H1 (cell line): ENCODE measurements around the gene PSPH. TPM values are rescaled to one million over a fixed set of nuclear protein-coding genes. Genes with fewer than 3 reads are reported as not detected.

Experiments used
- CTCF ChIA-PET: fragments of 300-600 bp; sonication (Branson Sonifier 250); formaldehyde crosslinking; loops from one replicate; lab custom pipeline; 2021; ENCODE audit not compliant: partially characterized antibody; lab: Charles Lee
- POLR2A ChIA-PET: fragments of 300-600 bp; sonication (Branson Sonifier 250); formaldehyde crosslinking; loops from one replicate; lab custom pipeline; 2021; ENCODE audit warnings: inconsistent platforms; ENCODE audit not compliant: partially characterized antibody; lab: Charles Lee
- DNase-seq, 2 experiments: peaks; one replicate each; pipeline versions ENCODE4 v3.0.0 to v3.0.0-alpha.2; 2010 to 2022; ENCODE audit warnings: low spot score in 2 of 2, low read depth in 1 of 2, mixed read lengths in 1 of 2
- FAIRE-seq: peaks from 2 replicates; lab custom pipeline; 2011; peaks lifted over from hg19 to GRCh38; lab: Jason Lieb, UNC
- H2AFZ ChIP-seq: 2 replicates; pipeline ENCODE4 v1.8.1; 2012; ENCODE audit warnings: low read length, inconsistent platforms
- H2AK5ac ChIP-seq: 2 replicates; pipeline ENCODE4 v1.6.1; 2013; ENCODE audit warnings: low read depth, low read length
- H2BK120ac ChIP-seq: replicated peaks from 2 replicates; pipeline ENCODE3; 2013; ENCODE audit warnings: low read depth, low read length, inconsistent platforms
- H2BK12ac ChIP-seq: 2 replicates; pipeline ENCODE4 v1.6.1; 2013; ENCODE audit warnings: low read depth, low read length
- H2BK15ac ChIP-seq: 2 replicates; pipeline ENCODE4 v1.6.1; 2013; ENCODE audit warnings: low read length
- H2BK20ac ChIP-seq: 2 replicates; pipeline ENCODE4 v1.6.1; 2013; ENCODE audit warnings: low read length
- H2BK5ac ChIP-seq: 2 replicates; pipeline ENCODE4 v1.6.1; 2013; ENCODE audit warnings: low read depth, low read length
- H3K14ac ChIP-seq: 2 replicates; pipeline ENCODE4 v1.6.1; 2013; ENCODE audit warnings: inconsistent platforms; ENCODE audit not compliant: insufficient read length
- H3K18ac ChIP-seq: 2 replicates; pipeline ENCODE4 v1.6.1; 2013; ENCODE audit warnings: low read length; ENCODE audit errors: extremely low read depth
- H3K23ac ChIP-seq: 2 replicates; pipeline ENCODE4 v1.6.1; 2013; ENCODE audit warnings: inconsistent platforms; ENCODE audit not compliant: insufficient read length
- H3K23me2 ChIP-seq: 2 replicates; pipeline ENCODE4 v1.6.1; 2013; ENCODE audit warnings: low read depth, low read length
- H3K27ac ChIP-seq: 2 replicates; pipeline ENCODE4 v1.6.1; 2011; ENCODE audit warnings: low read depth, low read length, inconsistent platforms
- H3K27me3 ChIP-seq, 4 experiments: replicated peaks in 1 of 4; 1 replicate in 1 of 4; 2 replicates in 3 of 4; pipeline versions ENCODE4 v1.6.1 to v1.8.1; 2011 to 2013; ENCODE audit warnings: low read length in 3 of 4, mild to moderate bottlenecking in 3 of 4, inconsistent platforms in 2 of 4, mixed read lengths in 2 of 4, moderate library complexity in 1 of 4; ENCODE audit not compliant: control insufficient read depth in 3 of 4, insufficient read depth in 3 of 4; ENCODE audit errors: extremely low read depth in 1 of 4
- H3K36me3 ChIP-seq, 4 experiments: 2 replicates each; pipeline versions ENCODE4 v1.6.1 to v1.8.1; 2011 to 2013; ENCODE audit warnings: mild to moderate bottlenecking in 4 of 4, low read length in 3 of 4, moderate library complexity in 2 of 4, control low read depth in 1 of 4, inconsistent platforms in 1 of 4; ENCODE audit not compliant: insufficient read depth in 4 of 4, control insufficient read depth in 2 of 4
- H3K4ac ChIP-seq: replicated peaks from 2 replicates; pipeline ENCODE3; 2013; ENCODE audit warnings: low read length, low read depth, mixed read lengths, inconsistent platforms; ENCODE audit not compliant: insufficient read length
- H3K4me1 ChIP-seq, 4 experiments: replicated peaks in 1 of 4; 1 replicate in 1 of 4; 2 replicates in 3 of 4; pipeline versions ENCODE4 v1.6.1 to v1.8.1; 2011 to 2013; ENCODE audit warnings: low read length in 3 of 4, inconsistent platforms in 2 of 4, mixed read lengths in 1 of 4; ENCODE audit not compliant: insufficient read depth in 4 of 4, control insufficient read depth in 3 of 4
- H3K4me2 ChIP-seq, 2 experiments: 2 replicates each; pipeline versions ENCODE4 v1.6.1 to v1.8.1; 2011 to 2013; ENCODE audit warnings: low read depth in 2 of 2, low read length in 2 of 2, control low read depth in 1 of 2, inconsistent platforms in 1 of 2, mild to moderate bottlenecking in 1 of 2; ENCODE audit not compliant: insufficient read depth in 1 of 2
- H3K4me3 ChIP-seq, 4 experiments: fragments of 200-600, 300-600 bp in 1 of 4; sonication (generic), shearing (Covaris generic), sonication (Bioruptor Twin) in 1 of 4; 2 replicates each; pipeline versions ENCODE4 v1.5.1 to v1.8.1; 2011 to 2016; ENCODE audit warnings: low read length in 4 of 4, low read depth in 3 of 4, control low read depth in 2 of 4, inconsistent platforms in 2 of 4, mild to moderate bottlenecking in 2 of 4, mixed read lengths in 1 of 4, moderate library complexity in 1 of 4; ENCODE audit not compliant: insufficient read depth in 2 of 4; ENCODE audit errors: extremely low read depth in 1 of 4
- H3K56ac ChIP-seq: replicated peaks from 2 replicates; pipeline ENCODE3; 2013; ENCODE audit warnings: low read depth, mild to moderate bottlenecking, mixed read lengths, low read length, inconsistent platforms; ENCODE audit not compliant: insufficient read length
- H3K79me1 ChIP-seq: 2 replicates; pipeline ENCODE4 v1.6.1; 2013; ENCODE audit warnings: low read depth, low read length, control low read depth
- H3K79me2 ChIP-seq, 2 experiments: 2 replicates each; pipeline versions ENCODE4 v1.6.1 to v1.8.1; 2012 to 2013; ENCODE audit warnings: low read length in 2 of 2, mild to moderate bottlenecking in 2 of 2, inconsistent platforms in 1 of 2; ENCODE audit not compliant: insufficient read depth in 2 of 2, control insufficient read depth in 1 of 2
- H3K9ac ChIP-seq, 4 experiments: replicated peaks in 1 of 4; 1 replicate in 1 of 4; 2 replicates in 3 of 4; pipeline versions ENCODE4 v1.6.1 to v1.8.1; 2011 to 2013; ENCODE audit warnings: low read depth in 3 of 4, low read length in 3 of 4, control low read depth in 2 of 4, mild to moderate bottlenecking in 2 of 4, moderate library complexity in 2 of 4, inconsistent platforms in 1 of 4; ENCODE audit errors: extremely low read depth in 1 of 4
- H3K9me3 ChIP-seq, 2 experiments: 2 replicates each; pipeline versions ENCODE4 v1.6.1 to v1.8.1; 2012 to 2013; ENCODE audit warnings: mild to moderate bottlenecking in 2 of 2, moderate library complexity in 2 of 2, control low read depth in 1 of 2, inconsistent platforms in 1 of 2, low read depth in 1 of 2, low read length in 1 of 2, mixed read lengths in 1 of 2; ENCODE audit not compliant: insufficient read depth in 2 of 2
- H4K20me1 ChIP-seq, 2 experiments: replicated peaks in 1 of 2; 2 replicates each; pipeline versions ENCODE3 to v1.8.1; 2011 to 2013; ENCODE audit warnings: inconsistent platforms in 2 of 2, low read length in 2 of 2, mild to moderate bottlenecking in 1 of 2; ENCODE audit not compliant: insufficient read depth in 2 of 2, control insufficient read depth in 1 of 2
- H4K5ac ChIP-seq: 2 replicates; pipeline ENCODE4 v1.6.1; 2013; ENCODE audit warnings: low read length, low read depth, mixed read lengths, inconsistent platforms; ENCODE audit not compliant: insufficient read length
- H4K8ac ChIP-seq: 2 replicates; pipeline ENCODE4 v1.8.0; 2013; ENCODE audit warnings: mild to moderate bottlenecking, moderate library complexity, low read length, inconsistent platforms; ENCODE audit not compliant: insufficient read depth; ENCODE audit errors: extremely low read depth
- H4K91ac ChIP-seq: replicated peaks from 2 replicates; pipeline ENCODE3; 2013; ENCODE audit warnings: low read length, mixed read lengths, inconsistent platforms; ENCODE audit not compliant: insufficient read length
- ASH2L ChIP-seq: fragments of 200-600, 300-600 bp; sonication (generic); IDR thresholded peaks from one replicate; pipeline ENCODE4 v1.7.1; 2017; ENCODE audit warnings: low read length
- WGBS, 2 experiments: shearing (Covaris generic) in 1 of 2; methylation state at CpG; one replicate each; pipeline versions ENCODE4 v1.1.6 to v1.1.7; 2013 to 2015; ENCODE audit warnings: low lambda C conversion rate in 2 of 2, mixed read lengths in 2 of 2, inconsistent platforms in 1 of 2, low coverage in 1 of 2, missing lambda C conversion rate in 1 of 2; ENCODE audit not compliant: insufficient replicate concordance in 2 of 2, insufficient coverage in 1 of 2, insufficient read length in 1 of 2; ENCODE audit errors: extremely low coverage in 1 of 2, missing lambda C conversion rate in 1 of 2; 5-methylcytosine and 5-hydroxymethylcytosine counted together
- polyA plus RNA-seq, 7 experiments: library from polyadenylated mRNA; depleted of rRNA in 3 of 7; stranded (reverse) in 5 of 7; unstranded in 2 of 7; fragments of >200 nt in 5 of 7; fragments of 200-250 nt in 2 of 7; gene quantifications; 1 replicate in 5 of 7; 2 replicates in 1 of 7; 4 replicates in 1 of 7; pipeline versions ENCODE4 v1.2.1 to v1.2.3, GENCODE V29; 2011 to 2013; ENCODE audit warnings: missing spikeins in 2 of 7, mixed read lengths in 2 of 7
- total RNA-seq: library from RNA; stranded (reverse); fragmentation: NEBNext Ultra II Directional; extraction: Animal tissue kit (Norgen Biotek cat#: 25700); gene quantifications from 2 replicates; pipeline ENCODE4 v1.2.1, GENCODE V29; 2021

PSPH gene
- total and polyA plus RNA-seq, 2 of the 8 experiments (the other 6 are each of a cell fraction or from before 2014, with no cell fraction given) = 31.0 to 64.8 TPM

- CTCF ChIA-PET = interaction anchor here (0.8 to 1.5 kb wide), 4 partner anchors 10 to 87 kb away, joined by 3 to 4 read pairs (median 3); no protein-coding TSS in a partner anchor
- H2BK120ac ChIP-seq = no peak overlapping the region
- peak overlapping the region; percentile 93 to 99 (median 98) for H3K9ac ChIP-seq
- peak overlapping the region; percentile 74 for H3K14ac ChIP-seq
- peak overlapping the region; percentile 94 for H3K27ac ChIP-seq
- 0 out of 2 replicates have a peak overlapping the region, but pooled peaks have one; percentile 60 for H2BK12ac ChIP-seq
- H4K5ac ChIP-seq = peak overlapping the region; percentile 97
- peak overlapping the region; percentile 91 for H2AK5ac ChIP-seq
- H3K56ac ChIP-seq = peak overlapping the region; percentile 82
- peak overlapping the region; percentile 74 to 100 (median 92) for H3K4me3 ChIP-seq
- H3K9me3 ChIP-seq = no peaks in the 10 kb centered on the region
- H3K23me2 ChIP-seq = no peaks in the 10 kb centered on the region; the same call in 1 of the 2 replicates
- H2BK5ac ChIP-seq = peak overlapping the region; percentile 99
- H4K8ac ChIP-seq = peak overlapping the region; percentile 94; the same call in 1 of the 2 replicates
- H3K4ac ChIP-seq = peak overlapping the region; percentile 94
- H3K27me3 ChIP-seq = no peaks in the 10 kb centered on the region
- H3K4me1 ChIP-seq = peaks cover 0 to 11% (median 1%) of the 10 kb centered on the region in 4 experiments; a peak in 6 of 7 replicates
- H3K36me3 ChIP-seq = peaks cover 15 to 35% (median 27%) of the 10 kb centered on the region in 4 experiments
- H3K4me2 ChIP-seq = peak overlapping the region; percentile 58 to 78
- H4K91ac ChIP-seq = peak overlapping the region; percentile 97
- POLR2A ChIA-PET = interaction anchor here (0.6 to 44.4 kb wide), 17 partner anchors 8 to 881 kb away, joined by 3 to 869 read pairs (median 4); partner anchors contain the start of genes CHCHD2, NIPSNAP2, PHKG1 and SUMF2
- FAIRE-seq = no peak
- no peak overlapping the region for H3K23ac ChIP-seq
- peak overlapping the region; percentile 82; the same call in 1 of the 2 replicates for H2AFZ ChIP-seq
- peak overlapping the region; percentile 98 for H3K18ac ChIP-seq
- H2BK20ac ChIP-seq = no peak overlapping the region
- no peak overlapping the region for H2BK15ac ChIP-seq
- no peak for DNase-seq
- peaks cover 0 to 3% of the 10 kb centered on the region in 2 experiments for H4K20me1 ChIP-seq
- 1% methylated on average over 9 of the region's 9 CpGs; no CpG with 5 or more reads in 1 of the 2 experiments for WGBS, 2 experiments
- peaks cover 7 to 58% of the 10 kb centered on the region in 2 experiments for H3K79me2 ChIP-seq
- H3K79me1 ChIP-seq = peaks cover 2% of the 10 kb centered on the region; the same call in 1 of the 2 replicates
- TF ChIP-seq ASH2L = peak; percentile 52
These were observed 248 bp downstream of the PSPH start for GRCh38 chr7:56051053-56051338.
